Measurements from ENCODE around the gene C1orf21. TPM values are rescaled to one million over a fixed set of nuclear protein-coding genes. Genes with fewer than 3 reads are reported as not detected.

C1orf21 gene
- total RNA-seq, 1 experiment from 2014 or later = 28.5 TPM

DNA sequence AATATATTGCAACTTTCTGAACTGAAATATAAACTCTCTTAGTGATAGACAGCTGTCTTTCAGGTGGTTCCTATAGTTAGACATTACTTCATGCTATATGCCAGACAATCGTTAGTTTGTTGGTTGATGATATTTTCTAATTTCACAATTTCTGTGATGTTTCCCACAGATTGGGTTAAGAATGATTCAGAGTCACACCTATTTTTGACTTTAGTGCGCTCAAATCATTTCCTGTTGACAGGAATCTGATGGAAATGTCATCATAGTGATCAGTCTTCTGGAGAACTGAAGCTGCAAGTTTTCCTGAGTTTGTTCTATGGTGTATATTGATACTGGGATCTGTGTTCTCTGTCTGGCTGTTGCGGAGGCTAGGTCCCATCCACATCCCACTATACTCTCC, 119.7 kb downstream of the C1orf21 start (continued):
- TF ChIP-seq MAX (CRISPR knock-in tag; IDR thresholded peaks at IDR 0.05) (no peak), SP1 (CRISPR knock-in tag; conservative IDR thresholded peaks at IDR 0.05) (no peak), GTF2I (CRISPR knock-in tag; conservative IDR thresholded peaks at IDR 0.05) (no peak), EMX1 (CRISPR knock-in tag; IDR thresholded peaks at IDR 0.05) (no peak), ZSCAN18 (CRISPR knock-in tag; IDR thresholded peaks at IDR 0.05) (no peak), ATF3 (CRISPR knock-in tag; conservative IDR thresholded peaks at IDR 0.05) (no peak), ZNF232 (CRISPR knock-in tag; IDR thresholded peaks at IDR 0.05) (no peak), HMGA2 (CRISPR knock-in tag; IDR thresholded peaks at IDR 0.05) (no peak)

DNA sequence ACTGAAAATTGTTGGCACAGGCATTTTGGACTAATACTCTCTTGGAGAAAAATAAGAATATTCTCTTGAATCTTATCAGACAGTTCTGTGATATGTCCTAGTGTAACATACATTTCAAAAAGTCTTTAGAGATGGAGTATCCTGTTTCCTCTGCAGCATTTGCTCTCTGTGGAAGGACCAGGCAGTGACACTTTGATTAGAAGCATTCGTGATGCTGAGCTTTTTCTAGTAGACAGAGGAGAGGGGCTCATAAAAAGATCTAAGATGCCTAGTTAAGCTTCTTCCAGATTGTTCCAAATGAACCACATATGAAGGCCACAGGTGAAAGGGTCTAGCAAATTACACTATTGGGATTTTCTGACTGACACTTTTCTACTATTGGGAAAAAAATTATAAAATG, 120.3 kb downstream of the C1orf21 start:
- CTCF ChIA-PET = interaction anchor here (0.8 kb wide), 1 partner anchor 157 kb away, joined by 4 read pairs; no protein-coding TSS in a partner anchor
- POLR2A ChIA-PET = no interaction called here
- Mint-ChIP-seq H3K27ac (no peak overlapping the region), H3K36me3 (peaks cover under 1% of the 10 kb centered on the region; the same call in 1 of the 2 replicates), H3K9me3 (0 out of 2 replicates have a peak, but pooled peaks cover under 1% of the 10 kb centered on the region), H3K4me3 (no peak overlapping the region), H3K27me3 (ENCODE audit: low read depth) (no peaks in the 10 kb centered on the region), H3K4me1 (peaks cover 19% of the 10 kb centered on the region)
- ATAC-seq (no peak), DNase-seq (ENCODE audit: low spot score) (no peak)
- no peak for TF ChIP-seq GABPB1 (CRISPR knock-in tag; IDR thresholded peaks at IDR 0.05)
- no peak for TF ChIP-seq FOXK1 (CRISPR knock-in tag; IDR thresholded peaks at IDR 0.05)
- TF ChIP-seq, protein P1, sequence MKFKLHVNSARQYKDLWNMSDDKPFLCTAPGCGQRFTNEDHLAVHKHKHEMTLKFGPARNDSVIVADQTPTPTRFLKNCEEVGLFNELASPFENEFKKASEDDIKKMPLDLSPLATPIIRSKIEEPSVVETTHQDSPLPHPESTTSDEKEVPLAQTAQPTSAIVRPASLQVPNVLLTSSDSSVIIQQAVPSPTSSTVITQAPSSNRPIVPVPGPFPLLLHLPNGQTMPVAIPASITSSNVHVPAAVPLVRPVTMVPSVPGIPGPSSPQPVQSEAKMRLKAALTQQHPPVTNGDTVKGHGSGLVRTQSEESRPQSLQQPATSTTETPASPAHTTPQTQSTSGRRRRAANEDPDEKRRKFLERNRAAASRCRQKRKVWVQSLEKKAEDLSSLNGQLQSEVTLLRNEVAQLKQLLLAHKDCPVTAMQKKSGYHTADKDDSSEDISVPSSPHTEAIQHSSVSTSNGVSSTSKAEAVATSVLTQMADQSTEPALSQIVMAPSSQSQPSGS (CRISPR knock-in tag; IDR thresholded peaks at IDR 0.05; ENCODE audit: borderline replicate concordance, low read depth) = no peak
- no peak for TF ChIP-seq PRRX2 (CRISPR knock-in tag; IDR thresholded peaks at IDR 0.05)
- TF ChIP-seq SMAD3 (CRISPR knock-in tag; IDR thresholded peaks at IDR 0.05; ENCODE audit: borderline replicate concordance) = no peak
- TF ChIP-seq ZNF263 (CRISPR knock-in tag; IDR thresholded peaks at IDR 0.05; ENCODE audit: low read depth) = no peak
- TF ChIP-seq ZNF512 (CRISPR knock-in tag; IDR thresholded peaks at IDR 0.05; ENCODE audit: borderline replicate concordance) = no peak
- TF ChIP-seq GRHL2 (CRISPR knock-in tag; IDR thresholded peaks at IDR 0.05; ENCODE audit: insufficient replicate concordance, severe bottlenecking) = no peak
- no peak for TF ChIP-seq NFATC4 (CRISPR knock-in tag; IDR thresholded peaks at IDR 0.05)
- TF ChIP-seq IRF2 (CRISPR knock-in tag; IDR thresholded peaks at IDR 0.05; ENCODE audit: borderline replicate concordance, low read depth) = no peak
- TF ChIP-seq, protein P2, sequence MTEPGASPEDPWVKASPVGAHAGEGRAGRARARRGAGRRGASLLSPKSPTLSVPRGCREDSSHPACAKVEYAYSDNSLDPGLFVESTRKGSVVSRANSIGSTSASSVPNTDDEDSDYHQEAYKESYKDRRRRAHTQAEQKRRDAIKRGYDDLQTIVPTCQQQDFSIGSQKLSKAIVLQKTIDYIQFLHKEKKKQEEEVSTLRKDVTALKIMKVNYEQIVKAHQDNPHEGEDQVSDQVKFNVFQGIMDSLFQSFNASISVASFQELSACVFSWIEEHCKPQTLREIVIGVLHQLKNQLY (CRISPR knock-in tag; IDR thresholded peaks at IDR 0.05) = no peak
- TF ChIP-seq NFYB (CRISPR knock-in tag; conservative IDR thresholded peaks at IDR 0.05; ENCODE audit: low read depth) = no peak
- no peak for TF ChIP-seq MXD4 (CRISPR knock-in tag; IDR thresholded peaks at IDR 0.05; ENCODE audit: borderline replicate concordance)
- TF ChIP-seq ZBTB21 (CRISPR knock-in tag; IDR thresholded peaks at IDR 0.05; ENCODE audit: borderline replicate concordance) = no peak
- no peak for TF ChIP-seq ATF1 (CRISPR knock-in tag; IDR thresholded peaks at IDR 0.05)
- TF ChIP-seq ELF4 (CRISPR knock-in tag; IDR thresholded peaks at IDR 0.05; ENCODE audit: low read depth) = no peak
- TF ChIP-seq RORB (CRISPR knock-in tag; IDR thresholded peaks at IDR 0.05) = no peak
- no peak for TF ChIP-seq ZNF671 (CRISPR knock-in tag; IDR thresholded peaks at IDR 0.05)

Data from WTC11 (cell line).